Suprapubic skin (tissue), 4 donors: ENCODE measurements around the gene ASGR1.

Experiments
- CTCF ChIP-seq, 2 donors: fragments of 200-600 bp in 1 of 2; fragments of 450-650 bp in 1 of 2; sonication (generic) in 1 of 2; IDR thresholded peaks; one replicate each; pipeline ENCODE4 v1.5.1; 2016 to 2019; ENCODE audit warnings: antibody characterized with exemption in 2 of 2, mild to moderate bottlenecking in 1 of 2, moderate library complexity in 1 of 2
- EP300 ChIP-seq: sonication (generic); formaldehyde crosslinking; IDR thresholded peaks from one replicate; pipeline ENCODE4 v1.6.1; 2017; ENCODE audit warnings: antibody characterized with exemption
- POLR2A ChIP-seq, 2 donors: fragments of 450-650 bp; IDR thresholded peaks; one replicate each; pipeline ENCODE4 v1.6.1; 2017; ENCODE audit warnings: antibody characterized with exemption in 2 of 2, mild to moderate bottlenecking in 2 of 2, moderate library complexity in 2 of 2
- POLR2AphosphoS5 ChIP-seq, 3 donors: sonication (generic); formaldehyde crosslinking; IDR thresholded peaks; one replicate each; pipeline ENCODE4 v1.6.1; 2017; ENCODE audit warnings: antibody characterized with exemption in 3 of 3

- TF ChIP-seq POLR2A (IDR thresholded peaks at IDR 0.05) (no peak), CTCF (IDR thresholded peaks at IDR 0.05) (peak; percentile 60 to 94), EP300 (no peak), POLR2AphosphoS5 (IDR thresholded peaks at IDR 0.05) (no peak)
These were observed 1.8 kb downstream of the ASGR1 start for GRCh38 chr17:7177191-7177953.
